ENCODE data around the gene ALDH18A1.
"Not testable (repeated sequence)": the region's sequence is repeated elsewhere in the genome, so short reads cannot be mapped to it uniquely, and the experiment has no call there.

Gene ALDH18A1

DNA sequence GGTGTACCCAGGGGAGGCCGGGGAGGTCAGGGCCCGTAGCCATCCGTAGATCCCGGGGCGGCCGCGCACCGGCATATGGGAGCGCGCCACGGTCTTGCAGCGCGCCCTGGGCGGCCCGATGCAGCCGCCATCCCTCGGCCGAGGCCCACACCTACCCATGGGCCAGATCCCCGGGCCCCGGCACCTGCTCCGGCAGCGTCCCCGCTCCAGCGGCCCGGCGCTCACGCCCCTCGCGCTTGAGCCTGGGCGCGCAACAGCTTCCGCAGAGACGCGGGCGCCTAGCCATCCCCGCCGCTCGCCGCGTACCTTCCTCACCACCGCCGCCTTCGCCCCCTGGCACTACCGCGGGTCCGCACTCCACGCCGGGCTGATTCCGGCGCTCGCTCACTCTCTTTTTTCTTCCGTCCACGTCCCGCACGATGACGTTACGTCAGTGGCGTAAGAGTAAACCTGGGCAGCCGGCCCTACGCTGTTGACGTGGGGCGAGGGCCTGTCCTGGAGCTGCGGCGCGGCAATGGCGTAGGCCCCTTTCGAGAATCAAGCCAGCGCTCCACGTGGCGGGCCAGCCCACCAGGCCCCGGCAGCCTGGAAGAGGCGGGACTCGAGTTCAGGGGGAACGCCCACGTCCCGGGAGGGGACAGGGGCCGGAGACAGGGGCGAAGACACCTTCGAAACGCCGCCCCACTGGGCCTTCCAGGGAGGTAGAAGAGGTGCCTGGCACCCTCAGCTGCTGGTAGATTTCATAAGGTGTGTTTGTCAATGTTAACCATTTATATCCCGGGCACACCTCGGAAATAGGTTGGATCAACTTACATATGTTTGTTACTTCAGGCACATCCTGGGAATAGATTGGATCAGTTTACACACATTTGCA, at the start of gene ALDH18A1:
Gene ALDH18A1, minus strand, starts transcription at position 421 of the 874 bp plus-strand sequence. CDS start 3,334 bp downstream, outside the sequence.
- DNase-seq (ENCODE audit: low read depth) = peak; percentile 87

- DNase-seq (ENCODE audit: low read depth) = no peak
Observed at GRCh38 chr10:95698415-95698814, 41.9 kb upstream of the ALDH18A1 start.

DNA sequence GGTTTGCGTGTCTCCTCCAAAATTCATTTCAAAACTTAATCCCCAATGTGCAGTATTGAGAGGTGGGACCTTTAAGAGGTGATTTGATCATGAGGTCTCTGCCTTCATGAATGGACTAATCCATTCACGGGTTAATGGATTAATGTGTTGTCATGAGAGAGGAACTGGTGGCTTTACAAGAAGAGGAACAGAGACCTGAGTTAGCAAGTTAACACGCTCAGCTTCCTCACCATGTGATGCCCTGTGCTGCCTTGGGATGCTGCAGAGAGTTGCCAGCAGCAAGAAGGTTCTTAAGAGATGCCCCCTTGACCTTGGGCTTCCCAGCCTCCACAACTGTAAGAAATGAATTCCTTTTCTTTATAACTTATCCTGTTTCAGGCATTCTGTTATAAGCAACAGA, 40.9 kb upstream of the ALDH18A1 start:
- no peak for DNase-seq (ENCODE audit: low read depth)

DNA sequence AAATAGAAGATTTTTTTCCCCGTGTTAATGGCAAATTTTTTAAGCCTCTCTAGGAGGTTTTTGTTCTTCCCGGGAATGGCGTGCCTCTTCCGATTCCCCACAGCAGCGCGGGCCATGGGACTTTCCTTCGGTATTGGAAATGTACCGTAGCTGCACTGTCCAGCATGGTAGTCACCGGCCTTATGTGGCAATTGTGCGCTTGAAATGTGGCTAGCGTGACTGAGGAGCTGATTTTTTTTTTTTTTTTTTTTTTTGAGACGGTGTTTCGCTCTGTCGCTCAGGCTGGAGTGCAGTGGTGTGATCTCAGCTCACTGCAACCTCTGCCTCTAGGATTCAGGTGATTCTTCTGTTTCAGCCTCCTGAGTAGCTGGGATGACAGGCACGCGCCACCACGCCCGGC, 38.2 kb upstream of the ALDH18A1 start:
- DNase-seq (ENCODE audit: low read depth) = no peak

GRCh38 chr10:95693668-95694534, 37.4 kb upstream of the ALDH18A1 start, which contains the start of gene TCTN3:
Gene TCTN3 (minus strand): TSS chr10:95693927. CDS start chr10:95693899, 28 bp downstream.
- DNase-seq (ENCODE audit: low read depth) = peak; percentile 88

DNA sequence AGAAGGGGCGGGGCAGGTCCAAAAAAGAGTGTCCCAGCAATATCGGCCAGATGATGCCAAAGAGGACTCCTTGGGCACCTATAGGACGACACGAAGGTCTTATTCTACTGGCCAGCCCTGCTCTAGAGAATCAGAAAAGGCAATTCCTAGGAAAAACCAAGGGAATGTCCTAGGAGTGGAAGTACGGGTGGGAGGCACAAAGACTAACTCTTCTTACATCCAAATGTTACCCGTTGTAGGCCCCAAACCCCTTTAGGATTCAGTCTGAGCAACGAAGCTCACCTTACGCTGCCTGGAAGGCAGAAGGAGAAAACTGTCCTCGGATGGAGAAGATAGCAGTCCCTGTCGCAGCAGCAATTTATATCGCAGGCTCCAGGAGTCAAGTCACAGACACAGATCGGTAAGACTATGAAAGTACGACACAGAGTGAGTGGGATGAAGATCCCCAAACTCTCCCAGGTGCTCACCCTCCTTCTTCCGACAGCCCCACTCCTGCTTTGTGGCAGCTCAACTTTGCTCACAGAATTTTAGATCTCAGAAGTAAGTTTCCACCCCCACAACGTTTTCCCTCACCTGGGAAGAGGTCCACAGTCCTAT, 36.7 kb upstream of the ALDH18A1 start:
- no peak for DNase-seq (ENCODE audit: low read depth)

DNA sequence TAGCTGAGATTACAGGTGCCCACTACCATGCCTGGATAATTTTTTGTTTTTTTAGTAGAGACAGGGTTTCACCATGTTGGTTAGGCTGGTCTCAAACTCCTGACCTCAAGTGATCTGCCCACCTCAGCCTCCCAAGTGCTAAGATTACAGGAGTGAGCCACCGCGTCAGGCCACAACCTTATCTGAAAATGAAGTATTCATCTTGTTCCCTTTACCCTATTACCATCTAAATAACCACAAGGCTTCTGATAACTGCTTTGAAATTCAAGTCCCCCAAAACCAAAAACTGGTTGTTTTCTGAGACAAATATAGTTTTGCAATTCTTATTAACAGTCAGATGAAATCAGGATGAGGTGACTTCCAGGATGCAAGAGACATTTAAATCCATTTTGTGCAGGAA, 34.8 kb upstream of the ALDH18A1 start:
- DNase-seq (ENCODE audit: low read depth) = no peak

- no peak for DNase-seq (ENCODE audit: low read depth)
Observed at GRCh38 chr10:95688648-95689047, 32.1 kb upstream of the ALDH18A1 start.

- no peak for DNase-seq (ENCODE audit: low read depth)
Observed at GRCh38 chr10:95683966-95684365, 27.5 kb upstream of the ALDH18A1 start.

DNA sequence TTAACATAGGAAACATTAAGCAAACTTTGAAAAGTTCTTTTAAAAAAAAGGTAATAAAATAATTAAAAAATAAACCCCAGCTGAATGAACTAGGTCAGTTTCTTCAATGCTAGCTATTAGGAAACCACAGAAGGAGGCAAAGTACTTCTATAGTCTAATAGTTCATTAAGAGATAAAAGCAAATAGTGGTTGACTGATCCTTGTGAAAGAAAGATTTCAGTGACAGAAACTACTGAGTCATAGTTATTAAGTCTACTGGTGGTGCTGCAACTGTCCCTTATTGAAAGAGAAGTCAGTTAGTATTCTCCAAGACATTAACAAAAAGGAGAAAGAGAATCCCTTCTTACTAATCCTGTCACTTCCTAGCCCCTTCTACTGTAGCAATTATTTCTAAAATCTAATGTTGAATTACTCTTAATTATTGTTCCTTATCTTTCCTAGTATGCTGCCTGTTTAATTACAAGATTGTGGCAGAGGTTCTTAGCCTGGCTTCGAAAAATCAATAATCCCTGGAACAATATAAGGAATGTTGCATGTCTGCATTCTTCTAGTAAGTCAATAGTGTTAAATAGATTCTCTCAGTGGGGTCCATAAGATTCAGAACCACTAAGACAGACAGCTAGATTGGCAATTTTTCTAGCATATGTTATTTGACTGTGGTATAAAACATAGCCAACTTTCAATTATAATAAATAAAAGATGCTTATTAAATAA, 19.0 kb upstream of the ALDH18A1 start:
- DNase-seq (ENCODE audit: low read depth) = no peak

- no peak for DNase-seq (ENCODE audit: low read depth)
Observed at GRCh38 chr10:95674643-95675042, 18.1 kb upstream of the ALDH18A1 start.

GRCh38 chr10:95672641-95673040, 16.1 kb upstream of the ALDH18A1 start:
- DNase-seq (ENCODE audit: low read depth) = not testable (repeated sequence)

- no peak for DNase-seq (ENCODE audit: low read depth)
Observed at GRCh38 chr10:95664543-95664942, 8.0 kb upstream of the ALDH18A1 start.

GRCh38 chr10:95663496-95663895, 7.0 kb upstream of the ALDH18A1 start:
- no peak for DNase-seq (ENCODE audit: low read depth)

DNA sequence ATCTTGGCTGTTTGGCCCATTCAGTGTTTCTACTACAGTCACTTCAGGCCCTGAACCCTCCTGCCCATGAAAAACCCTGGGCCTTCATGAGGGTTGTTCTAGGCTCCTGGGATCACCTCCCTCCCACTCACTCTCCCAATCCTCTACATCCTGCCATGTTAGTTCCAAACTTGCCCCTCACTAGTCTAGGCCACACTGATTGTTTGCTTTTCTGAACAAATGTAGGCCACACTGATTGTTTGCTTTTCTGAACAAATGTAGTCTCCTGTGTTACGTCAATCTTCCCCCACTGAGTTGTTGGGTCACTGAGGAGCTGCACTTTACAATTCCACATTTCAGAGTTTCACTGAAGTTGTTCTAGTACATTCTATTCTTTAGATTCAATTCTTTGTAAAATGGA, 5.3 kb upstream of the ALDH18A1 start:
- DNase-seq (ENCODE audit: low read depth) = no peak

DNA sequence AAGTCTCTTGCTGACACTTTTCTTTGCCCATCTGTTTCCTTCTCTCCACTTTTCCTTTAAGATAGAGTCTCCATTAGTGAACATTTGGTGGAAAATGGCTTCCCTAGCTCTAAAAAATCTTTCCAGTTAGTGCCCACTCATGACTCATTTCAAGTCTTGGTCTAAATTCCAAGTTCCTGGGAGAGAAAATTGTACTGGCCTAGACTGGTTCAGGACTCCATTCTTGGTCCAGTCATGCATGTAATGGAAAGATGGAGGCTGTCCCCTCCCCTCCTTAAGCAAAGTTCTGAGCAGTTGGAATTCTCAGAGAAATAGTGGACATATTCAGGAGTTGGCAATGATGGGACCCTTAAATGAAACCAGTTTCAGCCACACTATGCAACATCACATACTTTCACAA, 3.8 kb upstream of the ALDH18A1 start:
- DNase-seq (ENCODE audit: low read depth) = no peak

DNA sequence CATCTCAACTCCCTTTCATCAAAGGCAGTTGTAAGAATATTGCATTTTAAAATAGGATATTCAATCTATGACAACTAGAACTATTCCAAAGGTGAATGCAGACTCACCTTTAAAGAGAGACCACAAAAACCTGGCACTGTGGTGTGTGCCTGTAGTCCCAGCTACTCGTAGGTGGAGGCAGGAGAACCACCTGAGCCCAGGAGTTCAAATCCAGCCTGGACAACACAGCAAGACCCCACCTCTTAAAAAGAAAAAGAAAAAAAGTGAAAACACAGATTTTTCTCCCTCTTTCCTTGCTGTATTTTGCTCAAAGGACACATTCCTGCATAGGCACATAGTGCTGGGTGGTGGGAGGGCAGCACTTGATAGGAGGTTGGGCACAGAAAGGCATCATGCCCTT, 739 bp upstream of the ALDH18A1 start:
- no peak for DNase-seq (ENCODE audit: low read depth)

- DNase-seq (ENCODE audit: low read depth) = no peak
Observed at GRCh38 chr10:95655571-95656290, 780 bp downstream of the ALDH18A1 start.

DNA sequence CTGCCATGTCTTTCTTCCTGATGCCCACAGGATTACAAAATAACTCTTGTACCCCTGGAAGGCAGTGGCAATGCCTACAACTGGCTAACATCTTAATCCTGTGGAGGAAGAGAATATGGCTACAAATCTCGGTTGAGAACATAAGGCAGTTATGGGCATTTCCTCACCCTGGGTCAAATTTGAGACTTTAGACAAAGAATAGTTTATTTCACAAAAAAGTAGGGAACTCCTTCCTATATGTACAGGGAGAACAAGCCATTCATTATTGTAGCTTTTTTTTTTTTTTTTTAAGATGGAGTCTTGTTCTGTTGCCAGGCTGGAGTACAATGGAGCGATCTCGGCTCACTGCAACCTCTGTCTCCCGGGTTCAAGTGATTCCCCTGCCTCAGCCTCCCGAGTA, 2.6 kb downstream of the ALDH18A1 start:
- no peak for DNase-seq (ENCODE audit: low read depth)

GRCh38 chr10:95651346-95652060, 5.0 kb downstream of the ALDH18A1 start:
- DNase-seq (ENCODE audit: low read depth) = no peak
